Gastrocnemius medialis (tissue), 4 donors: Measurements from ENCODE around the gene COX20. TPM values are rescaled to one million over a fixed set of nuclear protein-coding genes. Genes with fewer than 3 reads are reported as not detected.

Experiments used
- ATAC-seq, 2 donors: fragments of 150-250 bp; one replicate each; pipeline ENCODE4 v1.9.1; 2016
- DNase-seq, 2 donors: peaks; one replicate each; pipeline ENCODE4 v3.0.0-alpha.2; 2019
- H3K27ac ChIP-seq, 4 donors: fragments of 200-600 bp; sonication (generic); 1 replicate in 1 of 4; 2 replicates in 3 of 4; pipeline ENCODE4 v1.5.1; 2016 to 2018; ENCODE audit warnings: mild to moderate bottlenecking in 2 of 4, moderate library complexity in 1 of 4
- H3K27me3 ChIP-seq, 3 donors: fragments of 200-600 bp; sonication (generic) in 2 of 3; 1 replicate in 1 of 3; 2 replicates in 2 of 3; pipeline versions ENCODE4 v1.5.1 to v1.6.0; 2016 to 2019; ENCODE audit warnings: mild to moderate bottlenecking in 1 of 3, moderate library complexity in 1 of 3
- H3K36me3 ChIP-seq, 2 donors: fragments of 200-600 bp; sonication (generic) in 1 of 2; one replicate each; pipeline ENCODE4 v1.5.1; 2017 to 2018
- H3K4me1 ChIP-seq, 2 donors: fragments of 200-600 bp; sonication (generic) in 1 of 2; one replicate each; pipeline ENCODE4 v1.5.1; 2016 to 2017; ENCODE audit warnings: mild to moderate bottlenecking in 2 of 2
- H3K4me3 ChIP-seq, 4 donors: fragments of 200-600 bp; sonication (generic) in 3 of 4; 1 replicate in 1 of 4; 2 replicates in 3 of 4; pipeline ENCODE4 v1.5.1; 2016 to 2019; ENCODE audit warnings: mild to moderate bottlenecking in 2 of 4
- H3K9me3 ChIP-seq, 3 donors: fragments of 200-600 bp; sonication (generic) in 2 of 3; 1 replicate in 1 of 3; 2 replicates in 2 of 3; pipeline ENCODE4 v1.5.1; 2016 to 2019
- POLR2A ChIP-seq, 2 donors: fragments of 450-650 bp; IDR thresholded peaks; one replicate each; pipeline ENCODE4 v1.6.1; 2017; ENCODE audit warnings: antibody characterized with exemption in 2 of 2, mild to moderate bottlenecking in 2 of 2, moderate library complexity in 2 of 2
- in situ Hi-C, 4 donors: fragments of 200-750 bp; cut with MboI; loops; one replicate each; pipeline versions ENCODE4 v1.15.0 to v1.8.0; 2017; ENCODE audit warnings: low sequenced_read_pairs in 4 of 4
- intact Hi-C: fragments of 100-400 bp; cut with DNase I; formaldehyde crosslinking; loops from one replicate; pipeline ENCODE4 v1.15.1; 2023; ENCODE audit warnings: low total_unique reads
- total RNA-seq, 4 donors: library from RNA; depleted of rRNA; stranded (reverse); fragments of >200 nt; gene quantifications; one replicate each; pipeline versions ENCODE4 v1.1.0 to v1.2.3, GENCODE V29; 2016
- TF ChIP-seq, protein P1 (sequence below), 5 experiments: fragments of 450-650 bp in 3 of 5; fragments of 200-600 bp in 2 of 5; sonication (generic) in 2 of 5; IDR thresholded peaks in 4 of 5; conservative IDR thresholded peaks in 1 of 5; 1 replicate in 4 of 5; 2 replicates in 1 of 5; pipeline ENCODE4 v1.5.1; 2016 to 2019; ENCODE audit warnings: antibody characterized with exemption in 5 of 5, mild to moderate bottlenecking in 3 of 5, moderate library complexity in 3 of 5

Gene COX20
- total RNA-seq, 4 donors from 2014 or later, result 22.7 to 72.0 (median 35.4) TPM

DNA sequence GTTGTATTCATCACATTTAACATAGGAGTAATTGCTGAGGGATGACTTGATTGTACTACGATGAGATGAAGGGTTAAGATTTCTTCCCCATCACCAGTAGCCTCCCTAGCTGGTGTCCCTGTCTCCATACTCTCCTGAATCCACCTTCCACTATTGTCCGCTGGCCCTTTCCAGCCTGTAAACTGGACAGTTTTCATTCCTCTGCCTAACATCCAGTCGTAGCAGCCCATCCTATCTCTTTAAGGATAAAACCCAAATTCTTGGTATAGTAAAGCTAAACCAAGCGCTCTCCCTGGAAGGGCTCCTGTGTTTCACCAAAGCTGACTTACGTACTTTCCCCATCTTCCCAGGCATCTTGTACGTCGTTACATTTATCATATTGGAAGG, 670 bp downstream of the COX20 start:
- no peak for DNase-seq
- Histone ChIP-seq H3K4me1 (peaks cover 15 to 33% of the 10 kb centered on the region in 2 donors), H3K27ac (peak overlapping the region; percentile 96 to 99 (median 99)), H3K4me3 (peak overlapping the region; percentile 68 to 81 (median 76)), H3K36me3 (peaks cover 0 to 9% of the 10 kb centered on the region in 2 donors), H3K27me3 (no peaks in the 10 kb centered on the region), H3K9me3 (no peaks in the 10 kb centered on the region)
- in situ Hi-C loops, result loop anchor here in 1 of 4 donors (10.0 to 25.0 kb wide), 2 partner anchors 139 to 1574 kb away; partner anchors contain the start of genes CEP170 and SDCCAG8
- TF ChIP-seq, protein P1, sequence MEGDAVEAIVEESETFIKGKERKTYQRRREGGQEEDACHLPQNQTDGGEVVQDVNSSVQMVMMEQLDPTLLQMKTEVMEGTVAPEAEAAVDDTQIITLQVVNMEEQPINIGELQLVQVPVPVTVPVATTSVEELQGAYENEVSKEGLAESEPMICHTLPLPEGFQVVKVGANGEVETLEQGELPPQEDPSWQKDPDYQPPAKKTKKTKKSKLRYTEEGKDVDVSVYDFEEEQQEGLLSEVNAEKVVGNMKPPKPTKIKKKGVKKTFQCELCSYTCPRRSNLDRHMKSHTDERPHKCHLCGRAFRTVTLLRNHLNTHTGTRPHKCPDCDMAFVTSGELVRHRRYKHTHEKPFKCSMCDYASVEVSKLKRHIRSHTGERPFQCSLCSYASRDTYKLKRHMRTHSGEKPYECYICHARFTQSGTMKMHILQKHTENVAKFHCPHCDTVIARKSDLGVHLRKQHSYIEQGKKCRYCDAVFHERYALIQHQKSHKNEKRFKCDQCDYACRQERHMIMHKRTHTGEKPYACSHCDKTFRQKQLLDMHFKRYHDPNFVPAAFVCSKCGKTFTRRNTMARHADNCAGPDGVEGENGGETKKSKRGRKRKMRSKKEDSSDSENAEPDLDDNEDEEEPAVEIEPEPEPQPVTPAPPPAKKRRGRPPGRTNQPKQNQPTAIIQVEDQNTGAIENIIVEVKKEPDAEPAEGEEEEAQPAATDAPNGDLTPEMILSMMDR (IDR thresholded peaks at IDR 0.05 in 4 of 5, conservative IDR thresholded peaks at IDR 0.05 in 1 of 5), result no peak
- TF ChIP-seq POLR2A (IDR thresholded peaks at IDR 0.05), result no peak
- peak; percentile 23 for ATAC-seq
- intact Hi-C loops, result loop anchor here (2.0 to 10.0 kb wide), 4 partner anchors 183 to 1729 kb away; partner anchors contain the start of genes ADSS2, CNST, DESI2 and TFB2M

DNA sequence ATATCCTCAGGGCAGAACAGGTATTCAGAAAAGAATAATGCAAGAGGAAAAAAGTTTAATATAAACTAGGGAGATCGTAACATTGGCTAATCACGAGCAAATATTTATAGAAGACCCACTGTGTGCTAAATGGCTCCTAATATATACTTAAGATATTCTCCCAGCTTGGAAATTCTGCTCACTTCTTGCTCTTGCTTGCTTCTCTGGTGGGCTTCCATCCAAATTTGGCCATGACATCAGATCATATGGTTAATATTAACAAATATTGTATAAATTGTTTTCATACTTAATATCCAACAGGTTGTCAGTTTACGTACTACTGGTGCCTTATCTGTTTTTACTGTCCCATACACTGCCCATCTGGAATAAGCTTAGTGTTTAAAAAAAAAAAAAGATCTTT, 1.1 kb downstream of the COX20 start:
- intact Hi-C loops (loop anchor here (2.0 to 10.0 kb wide), 4 partner anchors 184 to 1728 kb away; partner anchors contain the start of genes ADSS2, CNST, DESI2 and TFB2M), in situ Hi-C loops (loop anchor here in 1 of 4 donors (10.0 to 25.0 kb wide), 2 partner anchors 138 to 1574 kb away; partner anchors contain the start of genes CEP170 and SDCCAG8)
- H3K27ac ChIP-seq, result peak overlapping the region; percentile 96 to 99 (median 99)

DNA sequence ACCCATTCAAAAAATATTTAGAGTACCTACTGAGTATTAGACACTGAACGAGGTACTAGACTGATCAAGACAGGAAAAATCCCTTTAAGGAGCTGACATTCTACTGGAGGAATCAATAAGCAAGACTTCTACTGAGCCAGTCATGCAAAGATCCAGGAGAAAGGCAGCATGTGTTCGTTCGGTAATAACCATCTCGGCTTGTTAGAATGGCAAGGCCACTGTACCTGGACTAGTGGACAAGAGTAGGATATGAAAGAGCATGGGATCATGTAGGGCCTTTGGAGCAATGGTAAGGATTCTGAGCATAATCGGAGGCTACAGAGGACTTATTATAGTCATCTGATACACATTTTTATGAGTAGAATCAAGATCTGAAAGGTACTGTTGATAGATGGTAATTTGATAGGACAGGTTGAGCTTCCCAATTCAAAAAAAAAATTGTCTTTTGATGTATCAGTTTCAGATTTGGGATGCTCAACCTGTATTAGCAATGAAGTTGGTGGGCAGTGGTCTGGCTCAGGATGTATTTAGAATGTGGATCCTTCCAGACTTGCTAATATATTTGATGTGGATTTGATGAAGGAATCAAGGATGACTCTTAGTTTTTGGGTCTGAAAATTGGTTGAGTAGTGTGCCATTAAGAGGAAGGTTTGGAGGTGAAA, 2.3 kb downstream of the COX20 start:
- H3K36me3 ChIP-seq, result peaks cover 0 to 25% of the 10 kb centered on the region in 2 donors
- no peaks in the 10 kb centered on the region for H3K27me3 ChIP-seq
- in situ Hi-C loops, result loop anchor here in 1 of 4 donors (10.0 to 25.0 kb wide), 2 partner anchors 137 to 1575 kb away; partner anchors contain the start of genes CEP170 and SDCCAG8
- H3K4me1 ChIP-seq, result peaks cover 26 to 47% of the 10 kb centered on the region in 2 donors
- H3K27ac ChIP-seq, result peak overlapping the region; percentile 96 to 99 (median 99)
- no peak for TF ChIP-seq POLR2A (IDR thresholded peaks at IDR 0.05)
- TF ChIP-seq, protein P1 (IDR thresholded peaks at IDR 0.05 in 4 of 5, conservative IDR thresholded peaks at IDR 0.05 in 1 of 5), result no peak
- intact Hi-C loops, result loop anchor here (2.0 to 10.0 kb wide), 4 partner anchors 185 to 1727 kb away; partner anchors contain the start of genes ADSS2, CNST, DESI2 and TFB2M
- DNase-seq, result no peak
- H3K9me3 ChIP-seq, result no peaks in the 10 kb centered on the region
- H3K4me3 ChIP-seq, result no peak overlapping the region
- no peak for ATAC-seq

More for the DNA sequence above, 1.1 kb downstream of the COX20 start:
- DNase-seq (no peak), ATAC-seq (no peak)
- TF ChIP-seq, protein P1 (IDR thresholded peaks at IDR 0.05 in 4 of 5, conservative IDR thresholded peaks at IDR 0.05 in 1 of 5), result no peak
- no peak for TF ChIP-seq POLR2A (IDR thresholded peaks at IDR 0.05)
- Histone ChIP-seq H3K9me3 (no peaks in the 10 kb centered on the region), H3K4me1 (peaks cover 19 to 35% of the 10 kb centered on the region in 2 donors), H3K27me3 (no peaks in the 10 kb centered on the region), H3K4me3 (peak overlapping the region; percentile 68 to 81 (median 76)), H3K36me3 (peaks cover 0 to 14% of the 10 kb centered on the region in 2 donors)

DNA sequence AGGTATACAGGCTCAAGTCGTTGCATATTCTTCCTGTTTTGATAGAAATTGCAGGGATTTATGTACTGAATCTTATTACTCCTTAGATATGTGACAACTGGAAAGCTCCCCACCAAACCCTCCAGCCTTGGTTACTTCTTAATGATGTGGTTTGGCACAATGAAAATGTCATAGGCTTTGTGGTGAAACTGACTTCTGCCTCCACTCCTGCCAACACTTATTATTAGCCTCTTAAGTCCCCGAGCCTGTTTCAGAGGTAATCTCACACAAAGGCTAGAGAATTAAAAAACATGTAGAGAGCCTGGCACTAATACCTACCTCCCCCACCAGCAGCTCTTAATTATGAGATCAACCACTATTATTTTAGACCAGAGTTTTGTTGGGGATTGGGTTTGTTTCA, 4.2 kb downstream of the COX20 start:
- peaks cover 26 to 43% of the 10 kb centered on the region in 2 donors for H3K4me1 ChIP-seq
- TF ChIP-seq POLR2A (IDR thresholded peaks at IDR 0.05), result no peak
- TF ChIP-seq, protein P1 (IDR thresholded peaks at IDR 0.05 in 4 of 5, conservative IDR thresholded peaks at IDR 0.05 in 1 of 5), result no peak
- no peak for ATAC-seq
- no peak for DNase-seq
- intact Hi-C loops, result loop anchor here (10.0 kb wide), 3 partner anchors 205 to 1725 kb away; partner anchors contain the start of genes ADSS2, CNST and TFB2M
- H3K27me3 ChIP-seq, result no peaks in the 10 kb centered on the region
- H3K27ac ChIP-seq, result peak overlapping the region; percentile 33 to 99 (median 68)
- no peak overlapping the region for H3K4me3 ChIP-seq
- in situ Hi-C loops, result loop anchor here in 1 of 4 donors (10.0 to 25.0 kb wide), 2 partner anchors 135 to 1577 kb away; partner anchors contain the start of genes CEP170 and SDCCAG8
- peaks cover 7 to 45% of the 10 kb centered on the region in 2 donors for H3K36me3 ChIP-seq
- H3K9me3 ChIP-seq, result no peaks in the 10 kb centered on the region
